K562 (cell line): ENCODE results near the gene SPNS2. TPM values are rescaled to one million over a fixed set of nuclear protein-coding genes. Genes with fewer than 3 reads are reported as not detected.

Experiments used
- CHD7 ChIP-seq: fragments of 200-600 bp; sonication (generic); IDR thresholded peaks from one replicate; pipeline ENCODE4 v1.6.1; 2012; ENCODE audit warnings: mild to moderate bottlenecking, low read depth, low read length, inconsistent platforms
- COPS2 ChIP-seq: fragments of 450-650 bp; conservative IDR thresholded peaks from 2 replicates; pipeline ENCODE4 v1.6.1; 2016; ENCODE audit warnings: mild to moderate bottlenecking, moderate library complexity
- DEAF1 ChIP-seq: fragments of 450-650 bp; formaldehyde crosslinking; IDR thresholded peaks from 2 replicates; pipeline ENCODE4 v1.4.0; 2020; ENCODE audit warnings: mild to moderate bottlenecking, moderate library complexity
- TFAM ChIP-seq: fragments of 250-450 bp; sonication (Bioruptor Pico); conservative IDR thresholded peaks from 2 replicates; pipeline ENCODE4 v1.5.0; 2021; ENCODE audit warnings: mild to moderate bottlenecking, moderate library complexity
- ZNF830 ChIP-seq: fragments of 250-450 bp; sonication (Bioruptor Pico); IDR thresholded peaks from 2 replicates; pipeline ENCODE4 v1.5.0; 2021; ENCODE audit warnings: mild to moderate bottlenecking
- polyA plus RNA-seq, 8 experiments: library from polyadenylated mRNA; depleted of rRNA in 4 of 8; stranded (reverse) in 5 of 8; unstranded in 3 of 8; fragments of >200 nt; fragmentation: Nextera tagmentation in 2 of 8; fragmentation: Illumina TruSeq in 1 of 8; extraction: Ambion mirVana in 2 of 8; extraction: Trizol in 1 of 8; gene quantifications; 2 replicates each; pipeline versions ENCODE4 v1.2.1 to v1.2.3, GENCODE V29; 2011 to 2014; ENCODE audit warnings: inconsistent platforms in 1 of 8, missing spikeins in 1 of 8
- total RNA-seq, 7 experiments: library from RNA; depleted of rRNA in 6 of 7; stranded (reverse); fragments of >200 nt in 6 of 7; fragmentation: Illumina TruSeq in 2 of 7; extraction: Trizol in 2 of 7; gene quantifications; 2 replicates each; pipeline versions ENCODE4 v1.2.1 to v1.2.3, GENCODE V29; 2011 to 2021; ENCODE audit warnings: low replicate concordance in 1 of 7

The SPNS2 gene
- total and polyA plus RNA-seq, 9 of the 15 experiments (the other 6 are each of a cell fraction or from before 2014, with no cell fraction given): 0.06 TPM; not detected in 8

GRCh38 chr17:4505187-4505586, 6.5 kb downstream of the SPNS2 start (continued):
- no peak for TF ChIP-seq CHD7
- TF ChIP-seq ZNF830 (CRISPR knock-in tag): no peak
- TF ChIP-seq DEAF1 (CRISPR knock-in tag): no peak
- no peak for TF ChIP-seq TFAM (CRISPR knock-in tag)
- no peak for TF ChIP-seq COPS2
